ENCODE measurements around the gene CROCC2. TPM values are rescaled to one million over a fixed set of nuclear protein-coding genes. Genes with fewer than 3 reads are reported as not detected.

The CROCC2 gene
- total and polyA plus RNA-seq, 7 donors: under 0.01 to 0.09 TPM; not detected in 5

DNA sequence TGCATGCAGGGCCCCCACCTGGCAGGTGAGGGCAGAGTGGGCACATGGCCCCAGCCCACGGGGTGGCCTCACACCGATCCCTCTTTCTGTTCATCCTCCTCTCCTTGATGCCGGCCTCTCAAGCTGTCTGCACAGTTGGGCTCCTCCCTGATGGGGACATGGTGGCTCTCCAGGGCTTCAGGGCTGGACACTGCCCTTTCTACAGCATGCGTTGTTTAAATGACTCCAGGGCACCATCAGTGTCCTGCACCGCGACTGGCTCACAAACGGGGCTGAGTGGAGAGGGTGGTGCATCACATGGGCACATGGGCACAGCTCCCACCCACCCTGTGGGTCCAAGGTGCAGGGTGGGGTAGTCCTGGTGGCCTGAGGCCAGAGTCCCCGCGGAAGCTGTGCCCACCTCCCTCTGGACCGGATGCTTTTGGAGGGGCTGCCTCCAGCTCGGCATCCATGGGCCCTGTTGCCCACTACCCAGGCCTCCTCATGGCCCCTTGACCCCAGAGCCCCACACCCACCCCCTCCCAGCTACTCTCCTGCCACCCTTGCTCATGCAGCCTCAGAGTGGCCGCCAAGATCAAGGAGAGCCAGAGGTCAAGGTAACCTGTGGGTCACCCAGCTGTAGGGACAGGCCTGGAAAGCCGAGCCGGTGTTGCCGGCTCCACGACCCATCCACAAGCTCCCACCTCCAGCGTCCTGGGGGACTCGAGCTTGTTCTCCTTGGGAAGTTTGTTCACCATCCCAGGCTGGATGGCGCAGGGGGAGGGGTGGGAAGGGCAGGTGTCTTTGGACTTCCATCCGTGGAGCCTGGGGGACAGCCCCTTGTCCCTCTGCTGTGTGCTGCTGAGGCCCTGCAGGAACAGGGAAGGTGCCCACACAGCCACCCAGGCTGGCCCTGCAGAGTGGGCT lies 80.0 kb downstream of the CROCC2 start:
- DNase-seq: peak; percentile 63
- H3K27ac ChIP-seq: no peak overlapping the region
- H3K4me1 ChIP-seq: peaks cover 0 to 9% (median 3%) of the 10 kb centered on the region in 4 donors
- intact Hi-C loops (cut with DNase I): no loop called here
- H3K27me3 ChIP-seq: peaks cover 0 to 38% (median 17%) of the 10 kb centered on the region in 3 donors
- no peak for TF ChIP-seq POLR2A (IDR thresholded peaks at IDR 0.05)
- no peak for TF ChIP-seq CTCF (IDR thresholded peaks at IDR 0.05)
- TF ChIP-seq EP300 (IDR thresholded peaks at IDR 0.05): no peak
- TF ChIP-seq POLR2AphosphoS5 (IDR thresholded peaks at IDR 0.05): no peak
- H3K4me3 ChIP-seq: no peak overlapping the region
- WGBS, 2 donors: 63 to 83% methylated on average over 20 of the region's 20 CpGs
- no peaks in the 10 kb centered on the region for H3K36me3 ChIP-seq
- H3K9me3 ChIP-seq: peaks cover 0 to 4% (median 2%) of the 10 kb centered on the region in 4 donors

DNA sequence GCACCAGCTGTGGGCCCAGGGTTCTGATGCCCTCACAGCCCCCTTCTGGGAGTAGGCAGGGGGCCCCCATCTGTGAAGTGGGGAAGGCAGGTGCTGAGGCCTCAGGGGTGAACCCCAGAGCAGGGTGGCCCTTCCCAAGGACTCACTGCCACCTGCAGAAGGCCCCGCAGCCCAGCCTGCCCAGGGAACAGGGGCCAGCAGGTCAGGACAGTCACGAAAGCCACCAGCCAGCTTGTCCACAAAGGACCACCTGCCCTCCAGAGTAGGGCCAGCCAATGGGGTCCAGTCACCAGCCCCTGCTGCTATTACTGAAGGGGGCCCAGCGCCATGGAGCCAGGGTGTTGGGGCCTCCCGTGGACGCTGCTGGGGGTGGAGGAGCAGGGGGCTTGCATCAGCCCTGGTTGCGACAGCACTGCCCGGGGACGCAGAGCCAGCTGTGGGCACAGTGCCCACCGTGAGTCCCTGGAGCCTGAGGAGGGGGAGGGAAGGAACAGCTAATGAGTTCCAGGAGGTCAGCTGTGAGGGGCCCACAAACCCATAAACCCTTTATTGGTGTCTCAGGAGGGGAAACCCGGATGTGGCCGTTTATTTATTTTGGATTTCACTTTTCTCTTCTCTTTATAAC lies 80.8 kb downstream of the CROCC2 start:
- Histone ChIP-seq H3K27ac (no peak overlapping the region), H3K27me3 (peaks cover 0 to 38% (median 17%) of the 10 kb centered on the region in 3 donors), H3K36me3 (no peaks in the 10 kb centered on the region), H3K9me3 (peaks cover 0 to 4% (median 2%) of the 10 kb centered on the region in 4 donors), H3K4me3 (no peak overlapping the region), H3K4me1 (peaks cover 0 to 15% (median 10%) of the 10 kb centered on the region in 4 donors)
- WGBS, 2 donors: 14 to 38% methylated on average over 11 of the region's 11 CpGs
- DNase-seq: peak; percentile 82
- intact Hi-C loops (cut with DNase I): no loop called here
- TF ChIP-seq POLR2AphosphoS5 (IDR thresholded peaks at IDR 0.05) (peak in 1 of 4 donors; percentile 32), EP300 (IDR thresholded peaks at IDR 0.05) (no peak)

- peaks cover 0 to 17% (median 11%) of the 10 kb centered on the region in 4 donors for H3K4me1 ChIP-seq
- H3K36me3 ChIP-seq: no peaks in the 10 kb centered on the region
- no peak overlapping the region for H3K27ac ChIP-seq
- WGBS, 2 donors: 74 to 83% methylated on average over 6 of the region's 6 CpGs
- peaks cover 0 to 32% (median 17%) of the 10 kb centered on the region in 3 donors for H3K27me3 ChIP-seq
- intact Hi-C loops (cut with DNase I): no loop called here
- DNase-seq: peak; percentile 57
- H3K4me3 ChIP-seq: no peak overlapping the region
- H3K9me3 ChIP-seq: peaks cover 0 to 4% (median 2%) of the 10 kb centered on the region in 4 donors
- TF ChIP-seq EP300 (IDR thresholded peaks at IDR 0.05) (no peak), POLR2AphosphoS5 (IDR thresholded peaks at IDR 0.05) (no peak), POLR2A (IDR thresholded peaks at IDR 0.05) (no peak), CTCF (IDR thresholded peaks at IDR 0.05) (no peak)
These were observed 81.5 kb downstream of the CROCC2 start for GRCh38 chr2:240987588-240987987.

DNA sequence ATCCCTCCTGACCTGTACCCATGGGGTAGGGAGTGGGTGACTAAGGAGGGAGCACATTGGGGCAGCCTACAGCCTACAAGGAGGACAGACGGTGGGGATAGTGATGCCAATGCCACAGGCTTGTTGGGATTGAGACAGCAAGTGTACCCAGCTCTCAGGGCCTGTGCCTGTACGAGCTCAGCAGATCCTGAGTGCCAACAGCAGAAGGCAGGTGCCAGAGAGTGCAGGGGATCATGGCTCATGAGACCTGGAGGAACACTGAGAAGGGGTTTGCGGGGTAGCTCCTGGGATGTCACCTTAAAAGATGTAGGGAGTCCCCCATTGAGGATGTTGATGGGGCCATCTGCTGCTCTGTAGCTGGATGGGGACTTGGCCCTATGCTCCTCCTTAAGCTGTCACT lies 82.0 kb downstream of the CROCC2 start:
- Histone ChIP-seq H3K4me1 (peaks cover 0 to 17% (median 11%) of the 10 kb centered on the region in 4 donors), H3K27me3 (peaks cover 0 to 26% (median 17%) of the 10 kb centered on the region in 3 donors), H3K4me3 (no peak overlapping the region), H3K36me3 (no peaks in the 10 kb centered on the region), H3K27ac (no peak overlapping the region), H3K9me3 (peaks cover 0 to 4% (median 2%) of the 10 kb centered on the region in 4 donors)
- DNase-seq: peak; percentile 57
- WGBS, 2 donors: 82 to 95% methylated on average over 3 of the region's 3 CpGs
- TF ChIP-seq EP300 (IDR thresholded peaks at IDR 0.05): no peak
- no peak for TF ChIP-seq CTCF (IDR thresholded peaks at IDR 0.05)
- no peak for TF ChIP-seq POLR2A (IDR thresholded peaks at IDR 0.05)
- TF ChIP-seq POLR2AphosphoS5 (IDR thresholded peaks at IDR 0.05): no peak
- intact Hi-C loops (cut with DNase I): no loop called here

All from sigmoid colon (tissue), 7 donors.